ENCODE data around the gene KIFAP3. TPM values are rescaled to one million over a fixed set of nuclear protein-coding genes. Genes with fewer than 3 reads are reported as not detected.

The KIFAP3 gene
- total and polyA plus RNA-seq, 7 donors: 9.2 to 25.7 (median 21.6) TPM

DNA sequence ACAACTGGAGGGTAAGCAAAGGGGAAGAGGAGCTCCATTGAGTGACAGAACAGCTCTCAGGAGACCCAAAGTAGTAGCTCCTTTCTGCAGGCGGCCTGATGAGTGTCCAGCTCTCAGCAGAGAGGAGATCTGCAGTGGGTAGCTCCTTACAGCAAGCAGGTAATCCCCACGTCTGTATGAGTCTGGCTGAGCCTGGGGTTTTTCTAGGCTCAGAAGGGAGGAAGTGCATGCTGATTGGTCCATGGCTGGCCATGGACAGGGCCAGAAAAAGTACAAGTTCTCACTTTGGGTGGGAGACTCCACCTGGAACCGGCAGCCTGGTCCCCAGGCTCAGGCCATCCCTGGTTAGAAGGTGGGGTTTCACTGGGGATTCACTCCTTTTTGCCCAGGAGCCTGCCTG lies 129.9 kb downstream of the KIFAP3 start:
- Histone ChIP-seq H3K4me1 (no peaks in the 10 kb centered on the region), H3K36me3 (ENCODE audit: insufficient read depth in 1 of 2, low read depth in 1 of 2) (no peaks in the 10 kb centered on the region), H3K27me3 (ENCODE audit: insufficient read depth in 3 of 3, low read length in 2 of 3) (no peaks in the 10 kb centered on the region), H3K9me3 (no peaks in the 10 kb centered on the region), H3K4me3 (no peak overlapping the region), H3K27ac (no peak overlapping the region)
- no peak for DNase-seq
- no peak for ATAC-seq
- 92 to 97% (median 92%) methylated on average over 3 of the region's 3 CpGs for WGBS, 3 donors
- TF ChIP-seq, protein P1, sequence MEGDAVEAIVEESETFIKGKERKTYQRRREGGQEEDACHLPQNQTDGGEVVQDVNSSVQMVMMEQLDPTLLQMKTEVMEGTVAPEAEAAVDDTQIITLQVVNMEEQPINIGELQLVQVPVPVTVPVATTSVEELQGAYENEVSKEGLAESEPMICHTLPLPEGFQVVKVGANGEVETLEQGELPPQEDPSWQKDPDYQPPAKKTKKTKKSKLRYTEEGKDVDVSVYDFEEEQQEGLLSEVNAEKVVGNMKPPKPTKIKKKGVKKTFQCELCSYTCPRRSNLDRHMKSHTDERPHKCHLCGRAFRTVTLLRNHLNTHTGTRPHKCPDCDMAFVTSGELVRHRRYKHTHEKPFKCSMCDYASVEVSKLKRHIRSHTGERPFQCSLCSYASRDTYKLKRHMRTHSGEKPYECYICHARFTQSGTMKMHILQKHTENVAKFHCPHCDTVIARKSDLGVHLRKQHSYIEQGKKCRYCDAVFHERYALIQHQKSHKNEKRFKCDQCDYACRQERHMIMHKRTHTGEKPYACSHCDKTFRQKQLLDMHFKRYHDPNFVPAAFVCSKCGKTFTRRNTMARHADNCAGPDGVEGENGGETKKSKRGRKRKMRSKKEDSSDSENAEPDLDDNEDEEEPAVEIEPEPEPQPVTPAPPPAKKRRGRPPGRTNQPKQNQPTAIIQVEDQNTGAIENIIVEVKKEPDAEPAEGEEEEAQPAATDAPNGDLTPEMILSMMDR (IDR thresholded peaks at IDR 0.05): no peak
- intact Hi-C loops (cut with DNase I): no loop called here

DNA sequence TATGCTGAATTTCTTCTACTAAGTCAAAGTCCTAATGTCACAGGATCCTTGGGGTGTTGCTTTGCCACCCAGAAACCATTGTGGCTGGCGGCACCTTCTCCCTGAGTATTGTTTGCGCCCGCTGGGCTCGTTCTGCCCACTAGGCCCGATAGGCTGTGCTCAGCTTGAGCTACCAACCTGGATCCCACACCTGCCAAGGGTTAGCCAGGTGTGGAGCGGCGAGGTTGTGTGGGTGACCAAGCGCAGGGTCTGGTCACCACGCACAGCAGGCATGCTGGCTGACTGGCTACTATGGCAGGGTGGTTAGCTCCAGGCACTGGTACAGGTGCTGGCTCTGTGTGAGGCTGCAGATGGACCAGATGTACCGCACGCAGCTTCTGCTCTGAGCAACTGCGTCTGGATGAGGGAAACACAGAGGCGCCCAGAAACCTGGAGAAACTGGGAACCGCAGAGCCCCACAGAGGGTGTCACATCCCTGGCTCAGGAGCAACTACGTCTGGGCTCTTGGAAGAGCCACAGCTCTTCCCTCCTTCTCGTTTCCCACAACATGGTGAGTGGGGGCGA lies 130.4 kb downstream of the KIFAP3 start:
- H3K27me3 ChIP-seq (ENCODE audit: insufficient read depth in 3 of 3, low read length in 2 of 3): no peaks in the 10 kb centered on the region
- DNase-seq (no peak), ATAC-seq (no peak)
- H3K9me3 ChIP-seq: no peaks in the 10 kb centered on the region
- H3K4me1 ChIP-seq: no peaks in the 10 kb centered on the region
- no peak overlapping the region for H3K4me3 ChIP-seq
- intact Hi-C loops (cut with DNase I): no loop called here
- H3K36me3 ChIP-seq (ENCODE audit: insufficient read depth in 1 of 2, low read depth in 1 of 2): no peaks in the 10 kb centered on the region
- H3K27ac ChIP-seq: no peak overlapping the region
- 86 to 90% (median 90%) methylated on average over 17 of the region's 17 CpGs for WGBS, 3 donors
- TF ChIP-seq, protein P1 (IDR thresholded peaks at IDR 0.05): no peak

DNA sequence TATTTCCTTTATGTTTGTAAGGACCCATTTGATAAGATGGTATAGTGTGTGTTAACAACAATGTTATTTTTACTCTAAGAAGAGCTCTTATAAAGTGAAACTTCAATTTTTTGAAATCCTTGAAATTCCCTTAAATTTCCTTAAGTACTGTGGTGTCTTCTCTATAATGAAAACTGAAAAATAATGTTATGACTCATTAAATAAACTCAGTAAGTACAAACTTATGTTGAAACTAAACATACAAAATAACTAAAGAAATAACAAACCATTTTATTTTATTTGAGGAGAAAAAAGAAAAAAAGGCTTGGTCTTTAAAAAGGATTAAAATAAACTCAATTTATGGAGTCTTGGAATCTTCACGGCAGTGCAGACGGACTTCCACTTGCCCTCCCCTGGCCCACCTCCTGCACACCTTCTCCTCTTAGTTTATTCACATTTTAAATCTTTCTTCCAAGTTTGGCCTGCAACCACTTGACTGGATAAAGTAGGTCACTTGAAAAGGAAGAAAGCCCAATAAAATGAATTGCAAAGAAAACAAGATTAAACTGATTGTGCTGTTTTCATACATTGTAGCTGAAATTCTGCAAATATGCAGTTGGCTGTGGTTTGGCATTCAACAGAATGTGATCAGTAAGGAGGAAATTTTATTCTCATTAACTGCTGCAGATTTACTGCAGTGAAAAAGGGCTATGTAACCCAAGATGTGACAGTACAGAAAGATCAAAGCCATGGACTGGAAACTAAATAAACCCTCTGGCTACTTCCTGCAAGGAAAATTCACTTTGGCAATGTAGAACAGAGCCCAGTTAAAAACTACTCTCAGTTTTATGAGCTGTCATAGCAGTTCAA lies 132.3 kb downstream of the KIFAP3 start:
- TF ChIP-seq, protein P1 (IDR thresholded peaks at IDR 0.05): no peak
- Histone ChIP-seq H3K4me1 (no peaks in the 10 kb centered on the region), H3K9me3 (no peaks in the 10 kb centered on the region), H3K27me3 (ENCODE audit: insufficient read depth in 3 of 3, low read length in 2 of 3) (no peaks in the 10 kb centered on the region), H3K4me3 (no peak overlapping the region), H3K27ac (no peak overlapping the region), H3K36me3 (ENCODE audit: insufficient read depth in 1 of 2, low read depth in 1 of 2) (no peaks in the 10 kb centered on the region)
- WGBS, 3 donors: 66 to 82% (median 70%) methylated on average over 2 of the region's 2 CpGs
- ATAC-seq (no peak), DNase-seq (no peak)
- intact Hi-C loops (cut with DNase I): no loop called here

DNA sequence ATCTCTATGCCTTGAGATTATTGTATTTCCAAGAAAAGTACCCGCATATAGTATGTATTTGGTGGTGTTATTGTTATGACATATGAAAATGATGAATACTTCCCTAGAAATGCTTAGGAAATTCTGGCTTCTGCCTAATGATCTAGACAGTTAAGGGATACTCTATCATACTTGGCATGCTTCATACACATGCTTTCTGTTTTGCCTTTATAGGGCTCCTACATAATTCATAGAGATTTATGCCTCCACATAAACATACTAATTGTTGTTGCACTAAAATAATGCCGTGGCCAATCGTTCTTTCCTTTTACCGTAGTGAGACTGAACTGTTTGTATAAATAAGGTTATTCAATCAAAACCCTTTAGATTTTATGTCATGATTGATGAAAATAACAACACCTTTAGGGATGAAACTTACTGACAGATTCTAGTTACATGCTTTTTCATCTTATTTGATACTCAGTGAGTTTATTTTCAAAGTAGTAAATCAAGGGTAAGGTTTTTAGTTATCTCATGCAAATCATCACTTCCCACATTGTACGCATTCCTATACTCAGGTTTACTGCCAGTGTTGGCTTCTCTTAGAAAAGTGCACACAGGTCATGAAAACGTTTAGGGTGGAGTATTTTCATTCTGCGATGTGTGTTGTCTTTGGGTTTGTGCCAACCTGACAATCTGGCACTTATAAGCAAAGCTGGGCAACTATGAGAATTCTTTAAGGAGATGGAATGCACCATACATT lies 140.3 kb downstream of the KIFAP3 start:
- intact Hi-C loops (cut with DNase I): loop anchor here in 1 of 2 donors (5.0 kb wide), 2 partner anchors 948 to 993 kb away; no protein-coding TSS in a partner anchor
- Histone ChIP-seq H3K27ac (no peak overlapping the region), H3K4me3 (no peak overlapping the region), H3K27me3 (ENCODE audit: insufficient read depth in 3 of 3, low read length in 2 of 3) (no peaks in the 10 kb centered on the region), H3K9me3 (no peaks in the 10 kb centered on the region), H3K4me1 (no peaks in the 10 kb centered on the region), H3K36me3 (ENCODE audit: insufficient read depth in 1 of 2, low read depth in 1 of 2) (no peaks in the 10 kb centered on the region)
- 43 to 52% (median 50%) methylated on average over 7 of the region's 7 CpGs for WGBS, 3 donors
- TF ChIP-seq, protein P1 (IDR thresholded peaks at IDR 0.05): no peak
- DNase-seq (no peak), ATAC-seq (no peak)

Data from psoas muscle (tissue), 8 donors.